ENCODE measurements around the gene IKZF2.

GRCh38 chr2:213057977-213058376 is 93.4 kb downstream of the IKZF2 start:
- TF ChIP-seq CTCF (IDR thresholded peaks at IDR 0.05) (no peak), POLR2A (IDR thresholded peaks at IDR 0.05) (no peak)
